Effector memory CD4-positive, alpha-beta T cell (primary cell): ENCODE results near the gene TAX1BP1.

ENCODE experiments used
- DNase-seq, 3 donors: peaks; one replicate each; pipeline ENCODE4 v3.0.0-alpha.2; 2020
- H3K27ac ChIP-seq: 2 replicates; pipeline ENCODE4 v1.7.0; 2013; ENCODE audit warnings: mild to moderate bottlenecking, low read length, moderate library complexity; ENCODE audit not compliant: insufficient read depth, poor library complexity, severe bottlenecking
- H3K27me3 ChIP-seq: replicated peaks from 2 replicates; pipeline ENCODE4 v1.7.0; 2013; ENCODE audit warnings: mild to moderate bottlenecking, low read length; ENCODE audit not compliant: insufficient read depth, control insufficient read depth, poor library complexity, severe bottlenecking
- H3K36me3 ChIP-seq: 2 replicates; pipeline ENCODE4 v1.7.0; 2013; ENCODE audit warnings: mild to moderate bottlenecking, low read length, moderate library complexity; ENCODE audit not compliant: control insufficient read depth, insufficient read depth
- H3K4me1 ChIP-seq: 2 replicates; pipeline ENCODE4 v1.7.0; 2013; ENCODE audit warnings: low read length, mild to moderate bottlenecking; ENCODE audit not compliant: control insufficient read depth, insufficient read depth, poor library complexity, severe bottlenecking
- H3K4me3 ChIP-seq: 2 replicates; pipeline ENCODE4 v1.7.0; 2013; ENCODE audit warnings: low read length, low read depth, mild to moderate bottlenecking; ENCODE audit not compliant: insufficient read depth, poor library complexity, severe bottlenecking
- H3K9me3 ChIP-seq: 2 replicates; pipeline ENCODE4 v1.7.0; 2013; ENCODE audit warnings: mild to moderate bottlenecking, low read length, moderate library complexity; ENCODE audit not compliant: control insufficient read depth

Gene TAX1BP1

GRCh38 chr7:27708485-27708884, 31.5 kb upstream of the TAX1BP1 start:
- Histone ChIP-seq H3K36me3 (no peaks in the 10 kb centered on the region), H3K4me3 (no peak overlapping the region), H3K27ac (no peak overlapping the region), H3K27me3 (no peaks in the 10 kb centered on the region), H3K9me3 (no peaks in the 10 kb centered on the region), H3K4me1 (no peaks in the 10 kb centered on the region)
- DNase-seq, result no peak

GRCh38 chr7:27709137-27710075, 30.6 kb upstream of the TAX1BP1 start:
- Histone ChIP-seq H3K27me3 (no peaks in the 10 kb centered on the region), H3K27ac (no peak overlapping the region), H3K4me1 (no peaks in the 10 kb centered on the region), H3K4me3 (no peak overlapping the region), H3K36me3 (no peaks in the 10 kb centered on the region), H3K9me3 (no peaks in the 10 kb centered on the region)
- no peak for DNase-seq

GRCh38 chr7:27712217-27712616, 27.7 kb upstream of the TAX1BP1 start:
- DNase-seq, result no peak
- Histone ChIP-seq H3K4me3 (no peak overlapping the region), H3K27me3 (no peaks in the 10 kb centered on the region), H3K9me3 (no peaks in the 10 kb centered on the region), H3K4me1 (no peaks in the 10 kb centered on the region), H3K36me3 (no peaks in the 10 kb centered on the region), H3K27ac (no peak overlapping the region)

- no peaks in the 10 kb centered on the region for H3K9me3 ChIP-seq
- H3K4me1 ChIP-seq, result no peaks in the 10 kb centered on the region
- H3K27me3 ChIP-seq, result no peaks in the 10 kb centered on the region
- no peak overlapping the region for H3K4me3 ChIP-seq
- no peaks in the 10 kb centered on the region for H3K36me3 ChIP-seq
- no peak overlapping the region for H3K27ac ChIP-seq
- no peak for DNase-seq
Observed at GRCh38 chr7:27714831-27715444, 25.0 kb upstream of the TAX1BP1 start.

GRCh38 chr7:27723085-27723484, 16.9 kb upstream of the TAX1BP1 start:
- H3K27me3 ChIP-seq, result peaks cover under 1% of the 10 kb centered on the region
- H3K27ac ChIP-seq, result no peak overlapping the region
- no peaks in the 10 kb centered on the region for H3K4me1 ChIP-seq
- DNase-seq, result no peak
- H3K4me3 ChIP-seq, result no peak overlapping the region
- H3K36me3 ChIP-seq, result no peaks in the 10 kb centered on the region
- no peaks in the 10 kb centered on the region for H3K9me3 ChIP-seq

GRCh38 chr7:27727058-27727457, 12.9 kb upstream of the TAX1BP1 start:
- no peak overlapping the region for H3K4me3 ChIP-seq
- no peak overlapping the region for H3K27ac ChIP-seq
- DNase-seq, result no peak
- no peaks in the 10 kb centered on the region for H3K4me1 ChIP-seq
- H3K9me3 ChIP-seq, result no peaks in the 10 kb centered on the region
- no peaks in the 10 kb centered on the region for H3K36me3 ChIP-seq
- peaks cover 3% of the 10 kb centered on the region for H3K27me3 ChIP-seq

- H3K4me1 ChIP-seq, result no peaks in the 10 kb centered on the region
- no peak overlapping the region for H3K27ac ChIP-seq
- no peak for DNase-seq
- H3K36me3 ChIP-seq, result no peaks in the 10 kb centered on the region
- H3K4me3 ChIP-seq, result no peak overlapping the region
- H3K9me3 ChIP-seq, result no peaks in the 10 kb centered on the region
- peaks cover 3% of the 10 kb centered on the region for H3K27me3 ChIP-seq
Observed at GRCh38 chr7:27730112-27730511, 9.8 kb upstream of the TAX1BP1 start.

GRCh38 chr7:27734583-27734982, 5.4 kb upstream of the TAX1BP1 start:
- H3K27me3 ChIP-seq, result no peaks in the 10 kb centered on the region
- no peak overlapping the region for H3K4me3 ChIP-seq
- no peak overlapping the region for H3K27ac ChIP-seq
- no peaks in the 10 kb centered on the region for H3K9me3 ChIP-seq
- no peaks in the 10 kb centered on the region for H3K4me1 ChIP-seq
- no peaks in the 10 kb centered on the region for H3K36me3 ChIP-seq
- DNase-seq, result no peak

GRCh38 chr7:27735165-27735564, 4.8 kb upstream of the TAX1BP1 start:
- no peaks in the 10 kb centered on the region for H3K4me1 ChIP-seq
- H3K27me3 ChIP-seq, result no peaks in the 10 kb centered on the region
- no peak overlapping the region for H3K27ac ChIP-seq
- H3K9me3 ChIP-seq, result no peaks in the 10 kb centered on the region
- DNase-seq, result no peak
- H3K4me3 ChIP-seq, result no peak overlapping the region
- no peaks in the 10 kb centered on the region for H3K36me3 ChIP-seq

- Histone ChIP-seq H3K27me3 (no peaks in the 10 kb centered on the region), H3K36me3 (no peaks in the 10 kb centered on the region), H3K4me1 (no peaks in the 10 kb centered on the region), H3K4me3 (no peak overlapping the region), H3K27ac (no peak overlapping the region), H3K9me3 (no peaks in the 10 kb centered on the region)
- no peak for DNase-seq
Observed at GRCh38 chr7:27735831-27736230, 4.1 kb upstream of the TAX1BP1 start.
